ENCODE results near the gene KLF7. TPM values are rescaled to one million over a fixed set of nuclear protein-coding genes. Genes with fewer than 3 reads are reported as not detected.

The KLF7 gene
- polyA plus RNA-seq, 1 donor from 2014 or later, result 31.5 TPM

GRCh38 chr2:207202645-207203044, 36.9 kb upstream of the KLF7 start:
- Histone ChIP-seq H2AFZ (ENCODE audit: low read depth, low read length) (no peak overlapping the region), H3K27ac (ENCODE audit: low read length) (no peak overlapping the region), H3K9me3 (ENCODE audit: low read length) (no peaks in the 10 kb centered on the region), H3F3A (ENCODE audit: insufficient read depth, low read length, poor library complexity, severe bottlenecking) (no peaks in the 10 kb centered on the region), H3K9ac (ENCODE audit: low read length) (no peak overlapping the region), H3K27me3 (ENCODE audit: insufficient read depth, low read depth, low read length) (no peaks in the 10 kb centered on the region), H3K9me2 (ENCODE audit: insufficient read depth, low read length) (no peaks in the 10 kb centered on the region), H3K79me2 (replicated peaks; ENCODE audit: insufficient read depth, low read length) (no peaks in the 10 kb centered on the region), H3K4me2 (ENCODE audit: low read length) (no peak overlapping the region), H3K36me3 (ENCODE audit: insufficient read depth, low read length) (no peaks in the 10 kb centered on the region), H3K4me3 (ENCODE audit: low read length) (no peak overlapping the region), H4K20me1 (ENCODE audit: insufficient read depth) (no peaks in the 10 kb centered on the region)
- TF ChIP-seq EP300 (conservative IDR thresholded peaks at IDR 0.05; ENCODE audit: poor library complexity, severe bottlenecking) (no peak), REST (IDR thresholded peaks at IDR 0.05; ENCODE audit: borderline replicate concordance) (peak; percentile 35), MXI1 (conservative IDR thresholded peaks at IDR 0.05; ENCODE audit: poor library complexity, severe bottlenecking) (no peak), TAF1 (IDR thresholded peaks at IDR 0.05; ENCODE audit: low read depth) (no peak)

GRCh38 chr2:207201416-207201815, 35.7 kb upstream of the KLF7 start:
- H3F3A ChIP-seq (ENCODE audit: insufficient read depth, low read length, poor library complexity, severe bottlenecking), result no peaks in the 10 kb centered on the region
- H3K9ac ChIP-seq (ENCODE audit: low read length), result no peak overlapping the region
- TF ChIP-seq CTCF (IDR thresholded peaks at IDR 0.05; ENCODE audit: poor library complexity, severe bottlenecking), result no peak
- TF ChIP-seq SMC3 (conservative IDR thresholded peaks at IDR 0.05; ENCODE audit: poor library complexity), result no peak
- TF ChIP-seq EZH2 (IDR thresholded peaks at IDR 0.05; ENCODE audit: borderline replicate concordance, insufficient read depth, low read length, poor library complexity, severe bottlenecking), result no peak
- TF ChIP-seq TAF1 (IDR thresholded peaks at IDR 0.05; ENCODE audit: low read depth), result no peak
- no peak for TF ChIP-seq POLR2AphosphoS5 (IDR thresholded peaks at IDR 0.05)
- no peak for TF ChIP-seq REST (IDR thresholded peaks at IDR 0.05; ENCODE audit: borderline replicate concordance)
- no peaks in the 10 kb centered on the region for H3K79me2 ChIP-seq (replicated peaks; ENCODE audit: insufficient read depth, low read length)
- H3K9me2 ChIP-seq (ENCODE audit: insufficient read depth, low read length), result no peaks in the 10 kb centered on the region
- no peaks in the 10 kb centered on the region for H3K27me3 ChIP-seq (ENCODE audit: insufficient read depth, low read depth, low read length)
- no peak overlapping the region for H3K4me3 ChIP-seq (ENCODE audit: low read length)
- H3K4me2 ChIP-seq (ENCODE audit: low read length), result no peak overlapping the region
- H2AFZ ChIP-seq (ENCODE audit: low read depth, low read length), result no peak overlapping the region
- no peaks in the 10 kb centered on the region for H4K20me1 ChIP-seq (ENCODE audit: insufficient read depth)
- H3K9me3 ChIP-seq (ENCODE audit: low read length), result no peaks in the 10 kb centered on the region
- H3K36me3 ChIP-seq (ENCODE audit: insufficient read depth, low read length), result no peaks in the 10 kb centered on the region
- peak overlapping the region; percentile 78 for H3K27ac ChIP-seq (ENCODE audit: low read length)
